UCSD-AML1 (cell line): ENCODE measurements around the gene CACNG7.

Experiments
- DNase-seq: peaks from one replicate; lab custom pipeline; 2025; ENCODE audit not compliant: unreplicated experiment; lab: John Stamatoyannopoulos, UW

Gene CACNG7

DNA sequence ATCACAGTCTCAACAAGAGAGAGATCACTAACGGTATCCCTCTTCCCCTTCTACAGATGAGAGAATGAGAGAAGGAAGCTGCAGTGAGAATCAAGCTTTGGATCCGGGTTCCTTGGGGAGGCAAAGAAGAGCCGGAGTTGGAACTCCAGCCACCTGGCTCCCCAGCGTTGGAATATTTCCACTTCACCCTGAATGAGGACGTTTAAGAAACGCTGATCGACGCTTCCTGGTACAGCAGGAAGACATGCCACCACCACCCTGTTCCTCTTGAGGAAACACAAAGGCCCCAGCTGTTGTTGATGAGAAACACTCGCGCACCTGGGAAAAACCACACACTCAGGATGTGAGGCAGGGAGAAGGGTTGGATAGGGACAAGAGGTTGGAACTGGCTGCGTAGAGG, 42.4 kb downstream of the CACNG7 start:
- DNase-seq = peak; percentile 26

DNA sequence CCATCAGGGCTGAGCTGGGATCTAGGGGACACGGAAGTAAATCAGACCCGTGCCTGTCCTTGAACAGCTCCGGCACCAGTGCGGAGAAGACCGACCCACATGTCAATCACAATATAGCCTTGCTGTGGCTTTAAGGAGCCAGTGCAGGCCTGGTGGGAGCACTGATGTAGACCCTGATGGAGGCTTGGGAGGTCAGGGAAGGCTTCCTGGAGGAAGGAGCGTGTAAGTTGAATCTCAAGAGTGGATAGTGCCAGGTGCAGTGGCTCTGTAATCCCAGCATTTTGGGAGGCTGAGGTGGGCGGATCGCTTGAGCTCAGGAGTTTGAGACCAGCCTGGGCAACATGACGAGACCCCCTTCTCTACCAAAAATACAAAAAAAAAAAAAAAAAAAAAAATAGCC, 42.9 kb downstream of the CACNG7 start:
- no peak for DNase-seq

DNA sequence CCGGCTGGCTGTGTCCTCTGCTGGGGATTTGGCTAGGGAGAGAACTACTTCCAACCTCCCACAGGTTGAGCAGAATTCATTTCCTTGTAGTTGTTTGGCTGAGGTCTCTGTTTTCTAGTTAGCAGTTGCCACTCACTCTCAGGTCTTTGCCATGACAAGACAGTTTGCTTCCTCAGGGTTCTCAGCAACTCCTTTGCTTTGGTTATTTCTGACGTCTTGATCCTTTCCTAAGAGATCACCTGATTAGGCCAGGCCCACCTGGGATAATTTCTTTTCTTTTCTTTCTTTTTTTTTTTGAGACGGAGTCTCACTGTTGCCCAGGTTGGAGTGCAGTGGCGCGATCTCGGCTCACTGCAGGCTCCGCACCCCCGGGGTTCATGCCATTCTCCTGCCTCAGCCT, 44.3 kb downstream of the CACNG7 start:
- no peak for DNase-seq

DNA sequence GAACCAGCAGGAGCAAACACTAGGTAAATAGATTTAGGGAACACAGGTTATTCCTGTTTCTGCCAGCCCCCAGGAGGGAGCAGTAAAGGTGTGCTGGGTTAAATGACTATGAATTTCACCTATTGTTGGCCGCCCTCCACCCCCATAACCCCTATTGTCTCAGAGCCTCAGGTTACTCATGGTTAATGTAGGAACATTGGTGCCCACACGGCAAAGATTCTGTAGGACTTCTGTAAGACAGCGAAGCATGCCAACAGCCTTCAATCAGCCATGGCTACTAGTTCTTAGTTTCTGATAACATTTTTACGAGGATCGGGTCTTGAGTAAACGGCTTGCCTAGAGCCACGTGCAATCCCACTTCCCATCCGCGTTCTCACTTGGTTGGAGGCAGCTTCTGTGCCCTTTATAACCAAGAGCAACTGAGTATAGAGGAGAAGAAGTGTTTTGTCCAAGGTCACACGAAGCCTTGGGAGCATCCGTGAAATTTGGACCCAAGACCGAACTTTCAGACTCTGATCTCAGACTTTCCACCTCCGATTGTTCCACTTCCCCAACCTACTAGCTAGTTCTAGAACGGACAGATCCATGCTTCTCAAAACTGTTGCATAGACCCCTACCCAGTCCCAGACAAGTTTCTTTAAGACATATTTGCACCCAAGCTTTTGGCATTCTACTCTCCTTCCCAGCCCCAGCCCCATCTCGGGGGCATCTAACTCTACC, 48.5 kb downstream of the CACNG7 start:
- DNase-seq = no peak

DNA sequence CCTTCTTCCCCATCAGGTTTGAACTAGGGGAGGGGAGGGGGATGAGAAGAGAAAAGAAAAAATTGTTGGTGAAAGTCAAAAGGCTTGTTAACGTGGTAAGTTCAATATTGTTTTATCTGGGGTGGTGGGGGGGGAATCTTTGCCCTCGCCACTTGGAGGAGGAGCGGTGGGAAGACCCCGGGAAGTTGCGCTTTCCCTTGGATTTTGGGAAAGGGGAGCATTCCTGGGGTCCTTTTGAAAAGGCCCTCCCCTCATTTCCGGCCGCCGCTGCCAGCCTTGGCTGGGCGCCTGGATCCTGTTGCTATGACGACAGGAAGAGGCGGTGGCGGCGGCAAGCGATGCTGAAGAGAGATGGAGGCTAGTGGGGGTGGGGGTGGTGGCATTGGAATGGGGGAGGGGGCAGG, 49.1 kb downstream of the CACNG7 start:
- DNase-seq = no peak

DNA sequence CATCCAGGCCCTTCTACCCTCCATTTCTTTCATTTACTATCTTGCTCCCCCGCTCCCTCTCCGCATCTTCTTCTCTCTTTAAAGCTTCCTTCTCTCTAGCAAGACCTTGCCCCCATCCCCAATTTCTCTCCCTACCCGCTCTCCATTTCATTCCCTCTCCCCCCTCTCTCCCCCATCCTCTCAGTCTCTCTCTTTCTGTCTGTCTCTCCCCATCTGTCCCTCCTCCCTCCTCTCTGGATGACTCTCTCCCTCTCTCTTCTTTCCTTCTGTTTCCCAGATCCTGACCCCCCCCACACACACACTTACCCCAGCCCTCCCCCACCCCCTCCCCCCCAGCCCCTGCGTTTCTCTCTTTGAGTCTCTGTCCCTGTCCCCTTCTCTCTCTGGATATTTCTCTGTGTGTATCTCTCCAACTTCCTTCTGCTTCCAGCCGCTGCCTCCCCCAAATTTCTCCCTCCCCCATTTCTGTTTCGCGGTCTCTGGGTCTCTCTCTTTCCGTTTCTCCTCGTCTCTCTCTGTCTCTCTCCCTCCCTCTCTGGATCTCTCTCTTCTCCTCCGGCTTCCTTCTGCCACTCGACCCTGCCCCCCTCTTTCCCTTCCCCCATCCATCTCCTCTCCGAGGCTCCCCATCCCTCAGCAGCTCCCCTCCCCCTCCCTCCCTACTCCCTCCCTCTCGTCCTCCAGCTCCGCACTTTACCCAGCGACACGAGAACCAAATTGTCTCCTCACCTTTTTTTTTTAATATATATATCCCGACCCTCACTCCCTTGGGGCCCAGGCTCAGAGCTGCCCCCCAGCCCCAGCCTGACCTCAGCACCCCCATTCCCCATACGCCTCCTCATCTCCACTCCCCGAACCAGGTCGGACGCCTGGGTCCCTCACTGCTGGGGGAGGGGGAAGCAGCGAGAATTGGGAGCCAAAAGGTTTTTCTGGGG, 50.0 kb downstream of the CACNG7 start:
- peak; percentile 43 for DNase-seq

DNA sequence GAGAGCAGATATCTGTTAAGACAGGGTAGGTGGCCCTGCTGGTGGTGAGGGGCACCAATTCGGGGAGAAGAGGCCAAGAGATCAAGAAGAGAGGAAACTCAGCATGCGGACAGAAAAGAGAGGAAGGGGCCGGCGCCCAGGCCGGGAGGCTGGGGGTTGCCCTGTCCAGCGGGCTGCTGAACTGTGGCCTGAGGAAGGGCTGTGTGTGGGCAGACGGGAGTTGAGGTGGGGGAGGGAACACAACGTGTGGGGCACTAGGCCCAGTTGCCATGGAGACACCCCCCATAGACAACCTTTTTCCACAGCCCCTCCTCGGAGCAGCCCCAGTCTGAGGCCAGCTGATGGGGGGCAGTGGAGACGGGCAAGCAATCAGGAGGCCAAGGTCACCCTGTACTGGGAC, 51.1 kb downstream of the CACNG7 start:
- DNase-seq = peak; percentile 36

DNA sequence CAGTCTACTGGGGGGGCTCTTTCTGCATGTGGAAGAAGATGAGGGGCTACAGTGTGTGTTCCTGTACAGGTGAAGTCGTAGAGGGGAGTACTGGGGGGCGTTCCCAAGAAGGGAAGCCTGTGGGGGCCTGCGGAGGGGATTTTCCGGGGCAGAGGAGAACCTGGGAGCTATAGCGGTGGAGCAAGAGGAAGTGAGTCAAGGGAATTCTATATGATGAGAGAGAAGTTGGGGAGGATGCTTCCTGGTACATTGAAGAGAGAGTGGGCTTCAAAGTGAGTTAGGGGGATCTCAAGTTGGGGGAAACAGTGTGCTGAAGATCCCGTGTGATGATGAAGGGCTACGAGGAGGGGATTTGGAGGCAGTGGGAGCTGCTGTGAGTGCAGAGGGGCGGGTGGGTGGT, 51.8 kb downstream of the CACNG7 start:
- peak; percentile 34 for DNase-seq

DNA sequence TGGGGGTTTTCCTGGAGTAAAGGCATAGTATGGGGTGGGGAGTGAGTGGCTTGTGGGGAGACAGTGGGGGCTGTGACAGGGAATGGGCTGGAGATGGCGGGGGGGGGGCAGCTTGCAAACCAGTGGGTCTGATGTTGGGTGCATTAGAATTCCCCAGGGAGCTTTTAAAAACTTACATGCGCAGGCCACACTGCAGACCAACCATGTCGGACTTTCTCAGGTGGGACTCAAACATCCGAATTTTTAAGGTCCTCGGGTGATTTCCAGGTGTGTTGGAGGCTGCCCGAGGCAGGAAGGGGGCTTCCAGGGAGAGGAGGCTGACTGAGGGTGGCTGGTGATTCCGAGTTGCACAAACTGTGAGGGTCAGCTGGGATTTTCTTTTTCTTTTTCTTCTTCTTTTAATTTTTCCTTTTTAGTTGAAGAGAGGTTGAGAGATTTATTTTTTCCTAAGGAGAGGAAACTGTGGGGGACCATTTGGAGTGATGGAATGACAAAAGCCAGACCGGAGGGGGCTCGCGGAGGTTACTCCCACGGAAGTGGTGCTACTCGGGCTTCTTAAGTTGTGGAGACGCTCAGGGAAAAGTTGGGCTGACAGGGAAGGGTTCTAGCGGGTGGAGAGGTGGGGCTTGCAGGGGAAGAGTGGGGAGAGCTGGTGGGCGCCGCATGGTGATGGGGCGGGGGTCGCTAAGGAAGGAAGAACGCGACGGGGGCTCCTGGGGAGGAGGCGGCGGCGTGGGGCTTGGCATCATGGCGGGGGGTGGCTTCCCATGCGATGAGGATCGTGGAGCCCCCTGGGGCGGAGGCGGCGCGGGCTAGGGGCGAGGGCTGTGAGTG, 52.7 kb downstream of the CACNG7 start:
- DNase-seq = peak; percentile 60

DNA sequence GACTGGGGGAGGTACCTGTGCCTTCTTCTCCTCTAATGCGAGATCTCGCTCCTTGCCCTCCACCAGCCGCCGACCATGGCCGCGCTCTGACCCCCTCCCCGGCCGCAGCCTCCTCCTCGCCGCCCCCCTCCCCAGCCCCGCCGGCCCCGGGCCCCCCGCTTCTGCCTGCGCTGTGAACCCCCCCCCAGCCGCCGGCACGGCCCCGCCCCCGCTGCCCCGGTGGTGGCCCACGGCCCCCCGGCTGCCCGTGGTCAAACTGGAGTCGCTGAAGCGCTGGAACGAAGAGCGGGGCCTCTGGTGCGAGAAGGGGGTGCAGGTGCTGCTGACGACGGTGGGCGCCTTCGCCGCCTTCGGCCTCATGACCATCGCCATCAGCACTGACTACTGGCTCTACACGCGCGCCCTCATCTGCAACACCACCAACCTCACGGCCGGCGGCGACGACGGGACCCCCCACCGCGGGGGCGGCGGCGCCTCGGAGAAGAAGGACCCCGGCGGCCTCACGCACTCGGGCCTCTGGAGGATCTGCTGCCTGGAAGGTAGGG, 53.9 kb downstream of the CACNG7 start, which contains the start of gene CACNG8:
Gene CACNG8, plus strand, starts transcription at position 51 of the 545 bp plus-strand sequence.
- DNase-seq = no peak

DNA sequence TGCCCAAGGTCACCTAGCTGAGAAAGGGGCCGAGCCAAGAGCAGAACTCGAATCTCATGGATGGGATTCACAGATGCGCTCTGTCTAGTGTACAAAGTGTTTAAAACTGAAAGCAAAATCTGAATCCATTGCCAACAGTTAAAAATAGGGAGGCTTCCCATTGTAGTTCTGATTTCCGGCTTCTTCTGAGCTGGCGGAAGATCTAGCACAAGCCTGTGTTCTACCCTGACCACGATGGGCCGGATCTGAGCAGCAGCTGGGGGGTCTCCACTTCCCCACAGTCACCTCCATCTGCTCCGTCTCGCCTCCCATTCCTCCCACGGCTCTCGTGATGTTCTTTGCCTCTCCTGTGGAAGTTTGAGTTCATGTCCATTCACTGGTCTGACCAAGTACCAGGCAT, 56.0 kb downstream of the CACNG7 start:
- peak; percentile 36 for DNase-seq

DNA sequence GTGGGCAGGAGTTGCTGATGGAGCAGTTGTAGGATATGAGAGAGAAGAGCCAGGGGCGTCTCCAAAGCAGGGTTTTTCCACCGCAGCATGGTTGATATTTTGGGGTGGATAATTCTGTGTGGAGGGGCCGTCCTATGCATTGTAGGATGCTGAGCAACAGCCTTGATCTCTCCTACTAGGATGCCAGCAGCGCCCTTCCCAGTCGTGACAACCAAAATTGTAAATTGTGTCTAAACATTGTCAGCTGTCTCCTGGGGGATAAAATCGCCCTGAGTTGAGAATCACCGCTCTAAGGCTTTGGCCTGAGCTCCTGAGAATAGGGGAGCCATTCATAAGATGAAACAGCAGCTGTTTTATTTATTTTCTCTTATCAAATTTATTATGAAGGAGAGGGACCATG, 57.9 kb downstream of the CACNG7 start:
- no peak for DNase-seq

DNA sequence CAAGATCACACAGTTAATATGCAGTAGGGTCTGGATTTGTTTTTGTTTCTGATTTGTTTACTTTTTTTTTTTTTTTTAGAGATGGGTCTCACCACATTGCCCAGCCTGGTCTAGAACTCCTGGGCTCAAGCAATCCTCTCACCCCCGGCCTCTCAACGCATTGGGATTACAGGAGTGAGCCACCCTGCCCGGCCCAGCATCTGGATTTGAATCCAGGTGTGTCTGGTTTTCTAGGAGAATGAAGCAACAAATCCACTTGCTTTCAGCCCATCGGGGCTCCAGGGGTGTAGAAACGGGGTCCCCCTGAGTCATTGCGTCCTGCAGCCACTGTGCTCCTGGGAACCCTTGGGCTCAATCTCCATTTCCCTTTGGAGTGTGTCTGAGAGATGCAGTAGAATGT, 60.3 kb downstream of the CACNG7 start:
- no peak for DNase-seq

DNA sequence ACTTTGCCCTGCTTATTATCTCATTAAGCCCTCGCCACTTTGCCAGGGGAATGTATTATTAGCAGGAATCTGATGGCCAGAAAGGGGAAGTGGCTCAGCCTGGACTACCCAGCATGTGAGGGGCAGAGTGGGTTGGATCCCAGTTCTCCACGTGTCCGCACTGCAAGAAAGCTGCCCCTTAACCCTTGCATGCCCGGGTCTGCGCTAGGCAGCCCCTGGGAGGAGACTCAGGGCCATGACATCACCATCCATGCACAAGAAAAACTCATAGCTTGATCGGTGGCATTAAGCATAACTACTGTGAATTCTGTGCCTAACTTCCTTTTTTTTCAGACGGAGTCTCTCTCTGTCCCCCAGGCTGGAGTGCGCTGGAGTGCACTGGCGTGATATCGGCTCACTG, 62.6 kb downstream of the CACNG7 start:
- peak; percentile 76 for DNase-seq

DNA sequence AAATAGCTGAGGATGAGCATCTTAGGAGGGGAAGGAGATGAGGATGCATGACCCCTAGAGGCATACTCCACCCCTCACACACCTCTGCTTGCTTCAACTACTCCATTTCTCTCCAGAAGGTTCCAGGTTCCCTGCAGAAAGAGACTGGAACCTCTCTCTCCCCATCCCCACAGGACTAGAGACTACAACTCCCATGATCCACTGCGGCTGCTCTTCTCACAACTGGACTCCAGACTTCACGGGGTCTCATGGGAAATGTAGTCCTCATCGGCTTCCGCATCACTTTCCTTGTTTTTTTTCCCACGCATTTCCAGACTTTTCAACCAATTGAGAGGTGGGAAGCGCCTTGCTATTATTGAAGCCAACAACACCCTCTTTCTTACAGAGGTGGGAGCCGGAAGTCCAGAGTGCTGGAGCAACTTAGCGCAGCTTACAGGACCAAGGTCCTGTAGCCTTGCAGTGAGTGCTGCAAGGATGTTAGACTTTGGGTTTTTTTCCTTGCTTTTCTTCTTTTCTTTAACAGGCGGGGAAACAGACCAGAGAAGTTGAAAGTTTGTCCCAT, 68.4 kb downstream of the CACNG7 start:
- DNase-seq = peak; percentile 50

DNA sequence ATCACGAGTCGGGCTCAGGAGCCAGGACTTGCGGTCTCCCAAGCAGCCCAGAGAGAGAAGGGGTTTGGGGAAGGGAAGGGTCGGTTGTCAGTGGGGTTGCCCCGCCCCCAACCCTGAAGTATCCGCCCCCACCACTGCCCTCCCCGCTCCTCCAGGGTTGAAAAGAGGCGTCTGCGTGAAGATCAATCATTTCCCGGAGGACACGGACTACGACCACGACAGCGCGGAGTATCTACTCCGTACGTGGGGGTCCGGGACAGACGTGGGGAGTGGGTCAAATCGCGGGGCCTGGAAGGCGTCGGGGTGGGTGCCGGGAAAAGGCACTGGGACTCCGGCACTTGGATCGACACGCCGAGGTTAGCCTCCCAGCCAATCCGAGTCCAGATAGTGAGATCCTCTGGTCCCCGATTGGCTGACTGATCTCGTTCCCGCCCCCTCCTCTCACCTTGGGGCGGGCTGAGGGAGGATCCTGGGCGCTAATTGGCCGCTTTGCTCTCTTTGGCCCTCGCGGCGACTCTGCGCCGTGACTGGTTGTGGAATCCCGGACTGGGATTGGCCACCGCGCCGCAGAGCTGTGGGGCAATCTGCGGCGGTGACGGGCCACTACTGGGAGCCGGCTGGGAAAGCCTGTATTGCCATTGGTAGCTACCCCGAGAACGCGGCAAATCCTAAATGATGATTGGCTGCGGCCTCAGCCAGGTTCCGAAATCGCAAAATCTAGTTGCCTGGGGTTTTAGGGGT, 69.1 kb downstream of the CACNG7 start:
- DNase-seq = no peak

DNA sequence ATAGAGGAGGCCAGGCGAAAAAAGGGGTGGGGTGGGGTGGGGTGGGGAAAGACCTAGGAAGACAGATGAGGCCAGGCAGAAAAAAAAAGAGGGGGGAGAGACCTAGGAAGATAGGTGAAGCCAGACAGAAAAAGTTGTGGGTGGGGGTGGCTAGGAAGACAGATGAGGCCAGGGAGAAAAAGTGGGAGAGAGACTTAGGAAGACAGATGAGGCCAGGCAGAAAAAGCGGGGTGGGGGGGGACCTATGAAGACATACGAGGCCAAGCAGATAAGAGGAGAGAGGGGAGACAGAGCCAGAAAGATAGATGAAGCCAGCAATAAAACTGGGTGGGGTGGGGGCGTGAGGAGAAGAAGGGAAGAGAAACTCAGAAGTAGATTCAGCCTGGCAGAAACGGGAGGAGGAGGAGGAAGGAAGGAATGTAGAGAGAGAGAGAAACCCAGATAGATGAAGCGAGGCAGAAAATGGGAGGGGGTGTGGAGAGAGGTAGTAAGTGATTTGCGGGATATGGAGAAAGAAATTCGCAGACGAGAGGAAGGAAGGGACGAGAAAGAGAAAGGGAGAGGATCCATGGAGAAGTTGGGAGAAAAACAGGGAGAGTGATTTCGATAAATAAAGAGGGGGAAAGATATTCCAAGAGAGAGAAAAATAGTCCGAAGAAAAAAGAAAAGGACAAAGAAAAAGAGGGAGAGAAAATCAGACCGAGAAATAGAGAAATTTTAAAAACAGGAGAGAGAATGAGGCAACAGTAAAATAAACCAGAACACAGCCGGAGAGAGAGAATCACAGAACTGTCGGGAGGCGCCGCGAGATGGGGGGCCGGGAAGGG, 70.1 kb downstream of the CACNG7 start:
- no peak for DNase-seq

DNA sequence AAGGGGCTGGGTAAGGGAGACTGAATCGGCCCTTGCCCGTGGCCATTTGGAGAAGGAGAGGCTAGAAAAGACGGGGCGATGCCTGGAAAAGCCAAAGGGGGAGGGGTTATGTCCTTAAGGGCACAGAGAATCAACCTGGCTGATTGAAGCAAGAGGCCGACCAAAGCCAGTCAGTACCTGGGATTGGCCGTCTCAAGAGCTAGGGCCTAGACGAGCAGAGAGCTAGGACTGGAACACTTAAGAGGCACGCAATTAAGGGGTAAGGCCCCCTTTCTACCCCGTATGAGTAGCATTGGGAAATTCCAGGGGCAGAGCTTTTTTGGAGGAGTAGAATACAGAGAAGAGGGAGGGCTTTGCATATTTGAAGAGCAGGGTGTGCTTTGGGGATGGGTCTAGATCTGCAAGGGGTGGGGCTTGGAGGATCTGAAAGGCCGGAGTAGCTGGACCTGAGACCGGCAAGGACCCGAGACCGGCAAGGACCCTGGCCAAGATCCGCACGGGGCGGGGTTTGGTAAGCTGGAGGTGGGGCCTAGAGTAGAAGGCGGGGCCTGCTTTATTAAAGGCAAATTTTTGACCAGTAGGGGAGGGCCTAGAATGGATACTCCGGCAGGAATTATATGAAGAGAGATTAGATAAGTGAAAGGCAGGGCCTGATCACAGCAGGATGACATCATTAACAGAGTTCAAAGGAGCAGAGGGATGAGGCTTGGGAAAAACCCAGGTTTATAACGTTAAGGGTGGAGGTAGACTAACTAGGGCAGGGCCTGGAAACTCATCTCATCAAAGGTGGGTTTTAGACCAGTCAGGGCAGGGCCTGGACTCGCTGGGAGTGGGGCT, 71.7 kb downstream of the CACNG7 start:
- DNase-seq = no peak
